ENCODE results near the gene TNS3.

TNS3 gene

GRCh38 chr7:47299496-47299895, 282.4 kb downstream of the TNS3 start:
- Histone ChIP-seq H3K27ac (no peak overlapping the region), H3K4me3 (no peak overlapping the region)

DNA sequence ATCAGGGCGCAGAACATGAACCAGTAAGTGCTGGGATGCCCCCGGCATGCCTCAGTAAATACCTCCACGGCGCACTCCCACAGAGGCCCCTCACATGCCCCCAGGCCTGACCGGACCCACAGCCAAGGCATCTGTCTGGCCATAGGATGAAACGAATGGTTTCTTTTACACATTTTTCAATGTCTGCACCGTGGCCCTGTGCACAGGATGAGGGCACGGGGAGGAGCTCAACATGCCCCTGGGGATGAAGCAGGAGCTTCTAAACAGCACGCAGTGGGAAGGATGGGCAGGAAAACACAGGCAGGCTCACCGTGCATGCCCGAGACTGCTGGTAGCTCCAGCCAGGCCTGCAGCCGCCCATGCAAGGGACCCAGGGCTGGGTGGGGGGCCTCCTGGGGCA, 283.3 kb downstream of the TNS3 start:
- peak overlapping the region in 1 of 21 experiments; percentile 8 for H3K27ac ChIP-seq
- no peak overlapping the region for H3K4me3 ChIP-seq

- Histone ChIP-seq H3K4me3 (no peak overlapping the region), H3K27ac (no peak overlapping the region)
These were observed 284.8 kb downstream of the TNS3 start for GRCh38 chr7:47297120-47297519.

GRCh38 chr7:47295606-47296005, 286.3 kb downstream of the TNS3 start:
- Histone ChIP-seq H3K27ac (peak overlapping the region in 3 of 21 experiments; percentile 24 to 82 (median 63)), H3K4me3 (no peak overlapping the region)

- H3K4me3 ChIP-seq: no peak overlapping the region
- peak overlapping the region in 9 of 21 experiments; percentile 7 to 82 (median 40) for H3K27ac ChIP-seq
These were observed 287.2 kb downstream of the TNS3 start for GRCh38 chr7:47294556-47295222.

- Histone ChIP-seq H3K4me3 (no peak overlapping the region), H3K27ac (peak overlapping the region in 8 of 21 experiments; percentile 13 to 82 (median 40))
These were observed 287.9 kb downstream of the TNS3 start for GRCh38 chr7:47293884-47294555.

GRCh38 chr7:47292832-47293309, 289.0 kb downstream of the TNS3 start:
- Histone ChIP-seq H3K4me3 (no peak overlapping the region), H3K27ac (peak overlapping the region in 3 of 21 experiments; percentile 7 to 82 (median 80))

DNA sequence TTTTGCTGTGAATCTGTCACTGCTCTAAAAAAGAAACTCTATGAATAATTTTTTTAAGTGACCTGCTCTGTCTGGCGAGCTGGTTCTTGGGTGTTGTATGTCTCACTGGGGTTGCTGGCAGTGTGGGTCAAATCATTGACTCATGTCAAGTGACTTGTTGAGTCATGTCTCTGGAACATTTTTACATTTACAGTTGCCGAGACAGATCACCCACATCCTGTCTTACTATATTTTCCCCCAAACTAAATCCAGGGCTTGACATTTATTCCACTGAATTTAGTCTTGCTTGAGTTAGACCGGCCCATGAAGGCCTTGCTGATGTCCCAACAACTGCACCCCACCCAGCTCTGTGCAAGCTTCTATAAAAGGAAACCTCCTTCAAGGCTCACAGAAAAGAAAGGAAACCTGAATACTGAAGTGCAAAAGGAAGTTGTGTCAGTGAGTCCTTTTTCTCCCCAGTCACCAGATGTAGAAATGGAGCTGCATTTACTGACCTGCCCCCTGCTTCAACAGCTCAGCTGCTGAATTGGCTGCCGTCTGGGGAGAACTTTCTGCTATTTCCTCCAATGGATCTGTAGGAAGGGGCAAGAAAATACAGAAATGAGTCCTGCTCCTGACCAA, 290.3 kb downstream of the TNS3 start:
- H3K27ac ChIP-seq: peak overlapping the region in 18 of 21 experiments; percentile 6 to 82 (median 48)

DNA sequence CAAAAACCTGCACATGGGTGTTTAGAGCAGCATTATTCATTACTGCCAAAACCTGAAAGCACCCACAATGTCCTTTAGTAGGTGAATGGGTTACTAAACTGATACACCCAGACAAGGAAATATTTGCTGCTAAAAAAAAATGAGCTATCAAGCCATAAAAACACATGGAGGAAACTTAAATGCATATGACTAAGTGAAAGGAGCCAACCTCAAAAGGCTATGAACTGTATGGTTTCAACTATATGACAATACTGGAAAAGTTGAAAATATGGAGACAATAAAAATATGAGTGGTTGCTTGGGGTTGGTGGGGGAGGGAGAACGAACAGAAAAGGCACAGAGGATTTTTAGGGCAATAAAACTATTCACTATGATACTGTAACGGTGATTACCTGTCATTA, 291.0 kb downstream of the TNS3 start:
- Histone ChIP-seq H3K4me3 (no peak overlapping the region), H3K27ac (peak overlapping the region in 7 of 21 experiments; percentile 2 to 82 (median 60))

More for the DNA sequence above, 290.3 kb downstream of the TNS3 start:
- H3K4me3 ChIP-seq: no peak overlapping the region

DNA sequence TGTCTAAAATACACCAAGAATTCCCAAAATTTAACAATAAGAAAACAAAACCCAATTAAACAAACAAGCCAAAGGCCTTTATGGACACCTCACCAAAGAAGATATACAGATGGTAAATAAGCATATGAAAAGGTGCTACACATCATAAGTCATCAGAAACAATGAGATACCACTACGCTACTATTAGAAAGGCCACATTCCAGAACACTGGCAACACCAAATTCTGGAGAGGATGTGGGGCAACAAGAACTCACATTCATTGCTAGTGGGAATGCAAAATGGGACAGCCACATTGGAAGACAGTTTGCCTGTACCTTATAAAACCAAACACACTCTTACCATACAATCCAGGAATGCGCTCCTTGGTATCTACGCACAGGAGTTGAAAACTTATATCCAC, 291.4 kb downstream of the TNS3 start:
- no peak overlapping the region for H3K4me3 ChIP-seq
- peak overlapping the region in 5 of 21 experiments; percentile 7 to 82 (median 79) for H3K27ac ChIP-seq

DNA sequence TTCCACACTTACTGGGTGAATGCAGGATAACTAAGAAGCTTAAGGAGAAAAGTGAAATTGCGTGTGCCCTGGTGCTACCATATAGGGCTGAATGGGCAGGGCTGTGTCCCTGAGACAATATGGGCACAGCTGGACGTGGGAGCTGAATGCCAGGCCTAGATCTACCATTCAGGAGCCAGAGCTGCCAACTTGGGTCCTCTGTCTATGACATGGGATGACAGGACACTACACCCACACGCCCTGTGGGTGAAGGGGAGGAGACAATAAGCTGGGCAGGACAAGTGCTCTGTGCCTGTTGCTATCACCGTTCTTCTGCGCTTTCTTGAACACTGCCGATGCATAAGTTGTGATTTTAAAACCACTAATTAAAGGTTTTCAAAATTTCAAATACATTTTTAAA, 293.9 kb downstream of the TNS3 start:
- Histone ChIP-seq H3K27ac (no peak overlapping the region), H3K4me3 (no peak overlapping the region)

GRCh38 chr7:47285860-47286491, 295.9 kb downstream of the TNS3 start:
- H3K4me3 ChIP-seq: no peak overlapping the region
- peak overlapping the region in 5 of 21 experiments; percentile 29 to 59 (median 52) for H3K27ac ChIP-seq

- Histone ChIP-seq H3K27ac (peak overlapping the region in 4 of 21 experiments; percentile 29 to 59 (median 48)), H3K4me3 (no peak overlapping the region)
These were observed 296.9 kb downstream of the TNS3 start for GRCh38 chr7:47284691-47285635.

DNA sequence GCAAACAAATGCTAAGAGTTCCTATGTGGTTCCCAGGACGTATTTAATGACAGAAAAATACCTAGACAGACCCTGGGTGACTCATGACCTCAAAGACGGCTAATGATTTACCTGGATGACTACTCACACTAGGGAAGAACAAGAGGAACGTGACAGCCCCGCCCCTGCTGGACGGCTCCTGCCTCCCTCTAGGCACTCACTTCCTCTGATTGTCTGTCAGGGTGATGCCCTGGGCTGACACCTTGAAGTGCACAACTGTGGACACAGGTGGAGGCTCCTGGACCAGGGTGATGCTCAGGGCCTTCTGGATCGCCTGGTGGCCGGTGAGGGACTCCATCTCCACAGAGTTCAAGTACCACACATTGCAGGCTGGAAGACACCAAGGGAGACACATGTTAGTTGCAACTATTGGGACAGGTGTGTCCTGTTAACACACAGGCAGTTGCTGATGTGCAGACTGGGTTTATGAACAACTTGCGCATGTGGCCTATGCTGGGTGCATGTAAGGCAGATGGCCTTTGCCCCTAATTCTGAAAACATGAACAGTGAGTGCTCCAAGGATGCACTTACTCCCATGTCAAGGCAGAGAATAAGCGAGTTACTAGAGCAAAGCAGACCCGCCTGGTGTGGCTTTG, 298.3 kb downstream of the TNS3 start:
- Histone ChIP-seq H3K4me3 (no peak overlapping the region), H3K27ac (no peak overlapping the region)

DNA sequence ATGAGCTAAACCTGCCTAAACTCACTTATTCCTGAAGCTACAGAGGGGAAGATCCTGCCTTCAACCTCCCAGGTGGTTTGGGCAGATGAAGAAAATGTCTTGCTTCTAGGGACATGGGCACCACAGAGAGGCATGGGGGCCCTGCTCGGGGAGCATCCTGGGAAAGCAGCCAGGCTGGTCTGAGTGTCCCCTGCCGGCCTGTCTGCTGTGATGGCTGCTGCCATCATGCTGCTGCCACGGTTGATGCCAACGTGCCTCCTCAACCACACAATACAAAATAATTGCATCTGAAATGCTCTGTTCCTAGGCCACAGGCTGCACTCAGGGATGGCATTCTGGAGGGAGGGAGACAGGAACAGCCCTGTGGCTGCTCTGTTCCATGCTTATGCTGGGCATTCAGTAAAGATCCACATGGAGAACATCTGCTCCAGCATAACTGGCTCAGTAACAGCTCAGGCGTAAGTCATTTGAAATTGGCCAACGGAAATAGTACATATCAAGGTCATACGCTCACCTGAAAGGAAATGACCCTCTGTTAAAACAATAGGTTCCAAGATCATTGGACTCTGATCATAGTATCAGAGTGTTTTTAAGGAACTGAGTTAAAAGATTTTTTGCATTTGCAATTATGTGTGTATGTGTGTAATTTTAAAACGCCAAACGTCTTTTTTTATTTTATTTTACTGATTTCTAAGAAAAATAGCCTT, 299.0 kb downstream of the TNS3 start:
- Histone ChIP-seq H3K4me3 (no peak overlapping the region), H3K27ac (no peak overlapping the region)

DNA sequence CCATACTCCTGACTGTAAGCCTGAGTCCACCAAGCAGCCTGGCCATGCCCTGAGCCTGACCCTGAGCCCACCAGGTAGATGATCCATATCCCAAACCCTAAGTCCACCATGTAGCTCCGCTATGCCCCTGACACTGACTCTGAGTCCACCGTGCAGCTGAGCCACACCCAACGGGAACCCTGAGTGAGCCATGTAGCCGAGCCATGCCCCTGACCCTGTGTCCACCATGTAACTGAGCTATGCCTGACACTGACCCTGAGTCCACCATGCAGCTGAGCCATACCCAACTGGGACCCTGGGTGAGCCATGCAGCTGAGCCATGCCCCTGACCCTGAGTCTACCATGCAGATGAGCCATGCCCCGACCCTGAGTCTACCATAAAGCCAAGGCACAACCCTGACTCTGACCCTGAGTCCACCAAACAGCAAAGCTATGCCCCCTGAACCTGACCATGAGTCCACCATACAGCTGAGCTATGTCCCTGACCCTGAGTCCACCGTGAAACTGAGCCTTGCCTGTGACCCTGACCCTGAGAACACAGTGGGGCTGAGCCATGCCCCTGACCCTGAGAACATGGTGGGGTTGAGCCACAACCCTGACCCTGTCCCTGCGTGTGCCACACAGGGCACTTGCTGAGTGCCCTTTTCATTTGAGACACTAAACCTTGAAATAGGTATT, 299.8 kb downstream of the TNS3 start:
- no peak overlapping the region for H3K27ac ChIP-seq

DNA sequence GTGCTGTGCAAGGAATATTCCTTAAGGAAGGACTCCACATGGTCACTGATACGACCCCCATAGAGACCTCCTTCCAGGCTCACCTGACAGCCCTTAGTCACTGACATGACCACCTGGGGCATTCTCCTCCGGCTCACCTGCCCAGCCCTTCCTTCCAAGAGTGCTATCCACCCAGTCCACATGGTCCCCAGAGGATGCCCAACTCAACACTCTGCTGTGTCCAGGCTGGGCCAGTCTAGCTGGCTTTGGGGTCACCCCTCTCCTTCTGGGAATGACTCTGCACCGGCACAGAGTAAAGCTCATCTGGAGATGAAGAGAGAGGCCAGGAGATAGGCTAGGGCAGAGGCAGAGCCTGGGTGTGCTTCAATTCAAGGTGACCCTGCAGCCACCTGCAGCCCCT, 300.8 kb downstream of the TNS3 start:
- no peak overlapping the region for H3K27ac ChIP-seq
- H3K4me3 ChIP-seq: no peak overlapping the region

More for the DNA sequence above, 299.8 kb downstream of the TNS3 start:
- no peak overlapping the region for H3K4me3 ChIP-seq

All from skin epidermis (tissue), 12 donors.